Lower lobe of right lung (tissue), 2 donors: Measurements from ENCODE around the gene MED25. TPM values are rescaled to one million over a fixed set of nuclear protein-coding genes. Genes with fewer than 3 reads are reported as not detected.
A peak's percentile ranks its signal among the peaks of the same experiment; 100 is the strongest.

Experiments
- ATAC-seq, 2 donors: fragments of 200-7000 bp; cut with Tn5 transposase; one replicate each; pipeline ENCODE4 v1.9.1; 2020 to 2022; ENCODE audit warnings: mild to moderate bottlenecking in 2 of 2, moderate library complexity in 2 of 2
- DNase-seq: peaks from one replicate; pipeline ENCODE4 v3.0.0-alpha.2; 2020
- H3K27ac ChIP-seq: fragments of 200-600 bp; one replicate; pipeline ENCODE4 v1.8.0; 2022
- H3K27me3 ChIP-seq: fragments of 200-600 bp; one replicate; pipeline ENCODE4 v1.8.0; 2022; ENCODE audit warnings: low read depth
- H3K36me3 ChIP-seq: fragments of 200-600 bp; one replicate; pipeline ENCODE4 v1.8.0; 2022; ENCODE audit warnings: mild to moderate bottlenecking
- H3K4me1 ChIP-seq: fragments of 200-600 bp; one replicate; pipeline ENCODE4 v1.8.0; 2022
- H3K4me3 ChIP-seq: fragments of 200-600 bp; one replicate; pipeline ENCODE4 v1.8.0; 2022; ENCODE audit warnings: mild to moderate bottlenecking
- H3K9me3 ChIP-seq: fragments of 200-600 bp; one replicate; pipeline ENCODE4 v1.8.0; 2022
- CTCF ChIP-seq: fragments of 200-600 bp; IDR thresholded peaks from one replicate; pipeline ENCODE4 v1.8.0; 2022; ENCODE audit warnings: antibody characterized with exemption, mild to moderate bottlenecking
- intact Hi-C: fragments of 100-400 bp; cut with DNase I; formaldehyde crosslinking; loops from one replicate; pipeline ENCODE4 v1.11.0; 2022
- total RNA-seq: library from RNA; stranded (reverse); fragmentation: NEBNext Ultra II Directional; extraction: Animal tissue kit (Norgen Biotek cat#: 25700); gene quantifications from one replicate; pipeline ENCODE4 v1.2.1, GENCODE V29; 2021
- donor health status: DM: no; HTN: yes; CAD: no; lungs with severe emphysema.

The MED25 gene
- total RNA-seq, 1 donor from 2014 or later, result 65.8 TPM

- peak; percentile 36 to 48 for ATAC-seq
- Histone ChIP-seq H3K4me3 (no peak overlapping the region), H3K4me1 (peaks cover 13% of the 10 kb centered on the region), H3K9me3 (no peaks in the 10 kb centered on the region), H3K27me3 (no peaks in the 10 kb centered on the region), H3K36me3 (peaks cover 43% of the 10 kb centered on the region), H3K27ac (peak overlapping the region; percentile 31)
- no peak for TF ChIP-seq CTCF
- DNase-seq, result no peak
- intact Hi-C loops, result no loop called here
Measured at GRCh38 chr19:49781394-49781793, 36.7 kb upstream of the MED25 start.

GRCh38 chr19:49782515-49782914 is 35.6 kb upstream of the MED25 start:
- ATAC-seq (no peak), DNase-seq (no peak)
- Histone ChIP-seq H3K36me3 (peaks cover 52% of the 10 kb centered on the region), H3K27ac (no peak overlapping the region), H3K4me3 (no peak overlapping the region), H3K27me3 (no peaks in the 10 kb centered on the region), H3K4me1 (peaks cover 18% of the 10 kb centered on the region), H3K9me3 (no peaks in the 10 kb centered on the region)
- intact Hi-C loops, result no loop called here
- TF ChIP-seq CTCF, result no peak

- Histone ChIP-seq H3K27me3 (no peaks in the 10 kb centered on the region), H3K4me3 (no peak overlapping the region), H3K36me3 (peaks cover 83% of the 10 kb centered on the region), H3K27ac (no peak overlapping the region), H3K4me1 (peaks cover 5% of the 10 kb centered on the region), H3K9me3 (no peaks in the 10 kb centered on the region)
- DNase-seq, result no peak
- intact Hi-C loops, result no loop called here
- TF ChIP-seq CTCF, result no peak
- ATAC-seq, result peak in 1 of 2 donors; percentile 11
Measured at GRCh38 chr19:49786376-49786820, 31.7 kb upstream of the MED25 start.

GRCh38 chr19:49787746-49788145 is 30.3 kb upstream of the MED25 start:
- peaks cover 89% of the 10 kb centered on the region for H3K36me3 ChIP-seq
- no peak overlapping the region for H3K27ac ChIP-seq
- no peak for DNase-seq
- no peaks in the 10 kb centered on the region for H3K9me3 ChIP-seq
- H3K4me3 ChIP-seq, result no peak overlapping the region
- no peak for ATAC-seq
- peaks cover 4% of the 10 kb centered on the region for H3K4me1 ChIP-seq
- intact Hi-C loops, result no loop called here
- no peak for TF ChIP-seq CTCF
- no peaks in the 10 kb centered on the region for H3K27me3 ChIP-seq

GRCh38 chr19:49788857-49789256 is 29.2 kb upstream of the MED25 start:
- Histone ChIP-seq H3K27ac (no peak overlapping the region), H3K4me3 (no peak overlapping the region), H3K27me3 (no peaks in the 10 kb centered on the region), H3K9me3 (no peaks in the 10 kb centered on the region), H3K36me3 (peaks cover 89% of the 10 kb centered on the region), H3K4me1 (peaks cover 4% of the 10 kb centered on the region)
- intact Hi-C loops, result no loop called here
- ATAC-seq (no peak), DNase-seq (no peak)
- TF ChIP-seq CTCF, result no peak

- H3K4me3 ChIP-seq, result no peak overlapping the region
- intact Hi-C loops, result no loop called here
- peaks cover 4% of the 10 kb centered on the region for H3K4me1 ChIP-seq
- DNase-seq, result no peak
- no peaks in the 10 kb centered on the region for H3K9me3 ChIP-seq
- peaks cover 89% of the 10 kb centered on the region for H3K36me3 ChIP-seq
- ATAC-seq, result peak in 1 of 2 donors; percentile 63
- no peaks in the 10 kb centered on the region for H3K27me3 ChIP-seq
- no peak for TF ChIP-seq CTCF
- peak overlapping the region; percentile 19 for H3K27ac ChIP-seq
Measured at GRCh38 chr19:49790866-49791265, 27.2 kb upstream of the MED25 start.
